Left renal pelvis (tissue), 4 donors: ENCODE data around the gene PTPRJ. TPM values are rescaled to one million over a fixed set of nuclear protein-coding genes. Genes with fewer than 3 reads are reported as not detected.

Experiments
- DNase-seq, 4 donors: peaks; one replicate each; pipeline ENCODE4 v3.0.0-alpha.2; 2013; ENCODE audit warnings: low read depth in 4 of 4, low spot score in 3 of 4
- polyA plus RNA-seq, 4 donors: library from polyadenylated mRNA; unstranded; fragments of 120-200 nt; gene quantifications; one replicate each; pipeline ENCODE4 v1.2.1, GENCODE V29; 2013; ENCODE audit not compliant: insufficient read length in 4 of 4

The PTPRJ gene
- polyA plus RNA-seq, 4 donors, result 9.0 to 25.1 (median 23.9) TPM

- no peak for DNase-seq
Measured at GRCh38 chr11:47992959-47993820, 12.8 kb downstream of the PTPRJ start.

GRCh38 chr11:47994417-47994816, 14.1 kb downstream of the PTPRJ start:
- no peak for DNase-seq

- DNase-seq, result no peak
Measured at GRCh38 chr11:47995360-47995769, 15.0 kb downstream of the PTPRJ start.

- no peak for DNase-seq
Measured at GRCh38 chr11:47997063-47998053, 17.0 kb downstream of the PTPRJ start.

GRCh38 chr11:47998345-47998732, 18.0 kb downstream of the PTPRJ start:
- no peak for DNase-seq

- no peak for DNase-seq
Measured at GRCh38 chr11:47998733-47999359, 18.5 kb downstream of the PTPRJ start.

GRCh38 chr11:48000432-48000831, 20.1 kb downstream of the PTPRJ start:
- DNase-seq, result no peak

GRCh38 chr11:48001438-48002021, 21.2 kb downstream of the PTPRJ start:
- no peak for DNase-seq

GRCh38 chr11:48002561-48002960, 22.2 kb downstream of the PTPRJ start:
- DNase-seq, result no peak

- DNase-seq, result no peak
Measured at GRCh38 chr11:48003926-48004325, 23.6 kb downstream of the PTPRJ start.

GRCh38 chr11:48004456-48004855, 24.1 kb downstream of the PTPRJ start:
- no peak for DNase-seq

- no peak for DNase-seq
Measured at GRCh38 chr11:48005136-48005535, 24.8 kb downstream of the PTPRJ start.

GRCh38 chr11:48005831-48006270, 25.5 kb downstream of the PTPRJ start:
- no peak for DNase-seq

GRCh38 chr11:48006301-48006992, 26.1 kb downstream of the PTPRJ start:
- no peak for DNase-seq

- DNase-seq, result no peak
Measured at GRCh38 chr11:48007677-48008076, 27.3 kb downstream of the PTPRJ start.

GRCh38 chr11:48008951-48009270, 28.6 kb downstream of the PTPRJ start:
- DNase-seq, result no peak

- DNase-seq, result no peak
Measured at GRCh38 chr11:48011102-48011797, 30.9 kb downstream of the PTPRJ start.

GRCh38 chr11:48011798-48012391, 31.5 kb downstream of the PTPRJ start:
- no peak for DNase-seq

- DNase-seq, result no peak
Measured at GRCh38 chr11:48013269-48013901, 33.0 kb downstream of the PTPRJ start.
